Sigmoid colon (tissue), 7 donors: Measurements from ENCODE around the gene RAPGEF2. TPM values are rescaled to one million over a fixed set of nuclear protein-coding genes. Genes with fewer than 3 reads are reported as not detected.
"Not testable (repeated sequence)": the region's sequence is repeated elsewhere in the genome, so short reads cannot be mapped to it uniquely, and the experiment has no call there.

Experiments
- DNase-seq: peaks from one replicate; pipeline ENCODE4 v3.0.0-alpha.2; 2019
- H3K27ac ChIP-seq, 4 donors: fragments of 200-600 bp; sonication (generic); one replicate each; pipeline ENCODE4 v1.5.1; 2016 to 2019; ENCODE audit warnings: mild to moderate bottlenecking in 1 of 4
- H3K27me3 ChIP-seq, 3 donors: fragments of 200-600 bp; sonication (generic); one replicate each; pipeline ENCODE4 v1.5.1; 2019; ENCODE audit warnings: mild to moderate bottlenecking in 1 of 3
- H3K36me3 ChIP-seq, 4 donors: fragments of 200-600 bp; sonication (generic); one replicate each; pipeline ENCODE4 v1.5.1; 2016 to 2019
- H3K4me1 ChIP-seq, 4 donors: fragments of 200-600 bp; sonication (generic); one replicate each; pipeline ENCODE4 v1.5.1; 2017 to 2019
- H3K4me3 ChIP-seq, 4 donors: fragments of 200-600 bp; sonication (generic); one replicate each; pipeline ENCODE4 v1.5.1; 2017 to 2019; ENCODE audit warnings: mild to moderate bottlenecking in 2 of 4, moderate library complexity in 1 of 4
- H3K9me3 ChIP-seq, 4 donors: fragments of 200-600 bp in 3 of 4; sonication (generic) in 3 of 4; one replicate each; pipeline versions ENCODE4 v1.5.1 to v1.6.1; 2013 to 2019
- EP300 ChIP-seq, 4 donors: sonication (generic); formaldehyde crosslinking; IDR thresholded peaks; one replicate each; pipeline ENCODE4 v1.6.1; 2017; ENCODE audit warnings: antibody characterized with exemption in 4 of 4
- POLR2A ChIP-seq, 2 donors: fragments of 450-650 bp; IDR thresholded peaks; one replicate each; pipeline ENCODE4 v1.6.1; 2016; ENCODE audit warnings: antibody characterized with exemption in 2 of 2, mild to moderate bottlenecking in 2 of 2, moderate library complexity in 2 of 2
- POLR2AphosphoS5 ChIP-seq, 4 donors: sonication (generic); formaldehyde crosslinking; IDR thresholded peaks; one replicate each; pipeline ENCODE4 v1.6.1; 2017; ENCODE audit warnings: antibody characterized with exemption in 4 of 4
- WGBS, 2 donors: extraction: QIAGEN DNeasy Blood & Tissue Kit; methylation state at CpG; one replicate each; pipeline ENCODE4 v1.1.7; 2013; 5-methylcytosine and 5-hydroxymethylcytosine counted together
- intact Hi-C: fragments of 100-400 bp; cut with DNase I; formaldehyde crosslinking; loops from one replicate; pipeline ENCODE4 v1.15.1; 2023
- polyA plus RNA-seq, 3 donors: library from polyadenylated mRNA; stranded (reverse); fragments of 200-250 nt; gene quantifications; one replicate each; pipeline ENCODE4 v1.2.3, GENCODE V29; 2013
- total RNA-seq, 4 donors: library from RNA; depleted of rRNA; stranded (reverse); fragments of >200 nt; gene quantifications; one replicate each; pipeline ENCODE4 v1.1.0, GENCODE V29; 2016
- TF ChIP-seq, protein P1 (sequence below), 4 experiments: fragments of 450-650 bp in 3 of 4; fragments of 200-600 bp in 1 of 4; IDR thresholded peaks; one replicate each; pipeline ENCODE4 v1.5.1; 2016 to 2019; ENCODE audit warnings: antibody characterized with exemption in 4 of 4, mild to moderate bottlenecking in 3 of 4, moderate library complexity in 2 of 4
- donor health status: healthy with polysubstance abuse.
- donor health status: Bipolar disorder and iron deficiency.
- donor health status: healthy.

Gene RAPGEF2
- total and polyA plus RNA-seq, 7 donors: 7.8 to 63.1 (median 34.2) TPM

DNA sequence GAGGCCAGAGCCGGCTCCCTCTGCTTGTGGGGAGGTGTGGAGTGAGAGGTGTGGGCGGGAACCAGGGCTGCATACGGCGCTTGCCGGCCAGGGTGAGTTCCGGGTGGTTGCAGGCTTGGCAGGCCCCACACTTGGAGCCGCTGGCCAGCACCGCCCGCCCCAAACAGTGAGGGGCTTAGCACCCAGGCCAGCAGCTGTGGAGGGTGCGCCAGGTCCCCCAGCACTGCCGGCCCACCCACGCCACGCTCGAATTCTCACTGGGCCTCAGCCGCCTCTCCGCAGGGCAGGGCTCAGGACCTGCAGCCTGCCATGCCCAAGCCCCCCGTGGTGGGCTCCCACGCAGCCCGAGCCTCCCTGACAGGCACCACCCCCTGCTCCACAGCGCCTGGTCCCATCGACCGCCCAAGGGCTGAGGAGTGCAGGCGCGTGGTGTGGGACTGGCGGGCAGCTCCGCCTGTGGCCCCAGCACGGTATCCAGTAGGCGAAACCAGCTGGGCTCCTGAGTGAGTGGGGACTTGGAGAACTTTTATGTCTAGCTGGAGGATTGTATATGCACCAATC is 275.3 kb downstream of the RAPGEF2 start:
- Histone ChIP-seq H3K9me3 (no peaks in the 10 kb centered on the region), H3K27ac (no peak overlapping the region), H3K4me3 (no peak overlapping the region), H3K4me1 (no peaks in the 10 kb centered on the region), H3K36me3 (no peaks in the 10 kb centered on the region), H3K27me3 (no peaks in the 10 kb centered on the region)
- 96 to 97% methylated on average over 28 of the region's 28 CpGs for WGBS, 2 donors
- TF ChIP-seq POLR2AphosphoS5 (IDR thresholded peaks at IDR 0.05) (no peak), EP300 (IDR thresholded peaks at IDR 0.05) (no peak), POLR2A (IDR thresholded peaks at IDR 0.05) (no peak)
- TF ChIP-seq, protein P1, sequence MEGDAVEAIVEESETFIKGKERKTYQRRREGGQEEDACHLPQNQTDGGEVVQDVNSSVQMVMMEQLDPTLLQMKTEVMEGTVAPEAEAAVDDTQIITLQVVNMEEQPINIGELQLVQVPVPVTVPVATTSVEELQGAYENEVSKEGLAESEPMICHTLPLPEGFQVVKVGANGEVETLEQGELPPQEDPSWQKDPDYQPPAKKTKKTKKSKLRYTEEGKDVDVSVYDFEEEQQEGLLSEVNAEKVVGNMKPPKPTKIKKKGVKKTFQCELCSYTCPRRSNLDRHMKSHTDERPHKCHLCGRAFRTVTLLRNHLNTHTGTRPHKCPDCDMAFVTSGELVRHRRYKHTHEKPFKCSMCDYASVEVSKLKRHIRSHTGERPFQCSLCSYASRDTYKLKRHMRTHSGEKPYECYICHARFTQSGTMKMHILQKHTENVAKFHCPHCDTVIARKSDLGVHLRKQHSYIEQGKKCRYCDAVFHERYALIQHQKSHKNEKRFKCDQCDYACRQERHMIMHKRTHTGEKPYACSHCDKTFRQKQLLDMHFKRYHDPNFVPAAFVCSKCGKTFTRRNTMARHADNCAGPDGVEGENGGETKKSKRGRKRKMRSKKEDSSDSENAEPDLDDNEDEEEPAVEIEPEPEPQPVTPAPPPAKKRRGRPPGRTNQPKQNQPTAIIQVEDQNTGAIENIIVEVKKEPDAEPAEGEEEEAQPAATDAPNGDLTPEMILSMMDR (IDR thresholded peaks at IDR 0.05): no peak
- intact Hi-C loops: no loop called here
- DNase-seq: no peak

DNA sequence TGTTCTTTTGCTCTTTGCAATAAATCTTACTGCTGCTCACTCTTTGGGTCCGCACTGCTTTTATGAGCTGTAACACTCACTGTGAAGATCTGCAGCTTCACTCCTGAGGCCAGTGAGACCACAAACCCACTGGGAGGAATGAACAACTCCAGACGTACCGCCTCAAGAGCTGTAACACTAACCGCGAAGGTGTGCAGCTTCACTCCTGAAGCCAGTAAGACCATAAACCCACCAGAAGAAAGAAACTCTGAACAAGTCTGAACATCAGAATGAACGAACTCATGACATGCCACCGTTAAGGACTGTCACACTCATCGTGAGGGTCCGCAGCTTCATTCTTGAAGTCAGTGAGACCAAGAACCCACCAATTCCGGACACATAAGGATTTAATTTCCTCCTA is 276.2 kb downstream of the RAPGEF2 start:
- H3K9me3 ChIP-seq, H3K27ac ChIP-seq, H3K4me3 ChIP-seq, H3K4me1 ChIP-seq, DNase-seq, H3K36me3 ChIP-seq, H3K27me3 ChIP-seq, intact Hi-C loops: not testable (repeated sequence)
- WGBS, 2 donors: 85 to 93% methylated on average over 10 of the region's 10 CpGs

DNA sequence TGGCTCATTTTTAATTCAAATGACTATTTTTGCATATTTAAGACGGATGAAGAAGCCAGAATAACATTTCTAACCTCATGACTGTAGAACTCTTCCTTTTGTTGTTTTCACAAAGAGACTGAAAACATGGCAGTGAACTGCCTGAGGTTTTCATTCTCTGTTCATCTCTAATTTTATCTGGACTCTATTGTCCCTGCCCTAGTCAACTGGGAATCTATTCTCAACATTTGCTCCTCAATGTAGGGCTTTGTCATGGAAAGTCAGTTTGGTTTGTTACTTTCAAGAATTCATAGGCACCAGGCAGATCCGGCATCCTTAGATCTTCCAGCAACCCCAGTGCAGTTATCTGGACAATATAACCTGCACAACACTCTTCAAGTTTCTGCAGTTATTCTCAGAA is 277.0 kb downstream of the RAPGEF2 start:
- DNase-seq: no peak
- intact Hi-C loops: no loop called here
- Histone ChIP-seq H3K4me3 (no peak overlapping the region), H3K27ac (no peak overlapping the region), H3K27me3 (no peaks in the 10 kb centered on the region), H3K4me1 (no peaks in the 10 kb centered on the region), H3K9me3 (no peaks in the 10 kb centered on the region), H3K36me3 (no peaks in the 10 kb centered on the region)
- 87 to 90% methylated on average over 2 of the region's 2 CpGs for WGBS, 2 donors
- TF ChIP-seq, protein P1 (IDR thresholded peaks at IDR 0.05): no peak
- TF ChIP-seq EP300 (IDR thresholded peaks at IDR 0.05) (no peak), POLR2AphosphoS5 (IDR thresholded peaks at IDR 0.05) (no peak)

DNA sequence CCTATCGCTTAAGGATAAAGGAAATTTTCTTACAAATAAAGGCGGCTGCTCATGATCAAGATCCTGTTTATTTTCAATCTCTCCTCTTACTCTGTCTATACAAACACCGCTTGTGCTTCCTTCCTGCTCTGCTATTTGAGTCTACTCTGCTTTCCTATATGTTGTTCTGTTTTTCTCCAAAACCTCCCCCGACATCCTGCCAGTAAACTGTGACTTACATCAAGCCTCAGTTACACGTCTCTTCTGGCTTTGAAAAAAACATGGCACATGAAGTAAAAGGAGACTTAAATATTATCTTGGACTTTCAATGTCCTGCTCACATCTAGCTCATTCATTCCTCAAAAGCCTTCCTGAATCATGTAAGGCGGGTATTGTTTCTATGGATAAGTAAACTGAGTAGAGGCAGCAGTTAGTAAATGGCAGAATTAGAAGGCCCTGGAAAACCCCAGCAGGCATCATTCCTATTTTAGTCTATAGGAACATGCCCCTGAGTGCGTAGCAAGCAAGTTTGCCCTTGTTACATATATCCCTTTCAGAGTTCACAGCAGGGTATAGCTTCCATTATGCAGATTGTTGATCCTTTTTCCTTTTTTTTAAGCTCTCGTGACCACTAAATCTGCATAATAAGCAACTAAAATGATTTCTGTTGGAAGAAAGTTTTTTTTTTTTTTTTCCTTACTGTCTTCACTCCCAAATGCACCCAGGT is 280.1 kb downstream of the RAPGEF2 start:
- TF ChIP-seq POLR2A (IDR thresholded peaks at IDR 0.05): no peak
- TF ChIP-seq, protein P1 (IDR thresholded peaks at IDR 0.05): no peak
- TF ChIP-seq POLR2AphosphoS5 (IDR thresholded peaks at IDR 0.05): no peak
- TF ChIP-seq EP300 (IDR thresholded peaks at IDR 0.05): no peak
- Histone ChIP-seq H3K9me3 (no peaks in the 10 kb centered on the region), H3K27ac (no peak overlapping the region), H3K4me3 (no peak overlapping the region), H3K4me1 (no peaks in the 10 kb centered on the region), H3K36me3 (no peaks in the 10 kb centered on the region), H3K27me3 (no peaks in the 10 kb centered on the region)
- no peak for DNase-seq
- 62 to 83% methylated on average over 8 of the region's 8 CpGs for WGBS, 2 donors
- intact Hi-C loops: no loop called here

DNA sequence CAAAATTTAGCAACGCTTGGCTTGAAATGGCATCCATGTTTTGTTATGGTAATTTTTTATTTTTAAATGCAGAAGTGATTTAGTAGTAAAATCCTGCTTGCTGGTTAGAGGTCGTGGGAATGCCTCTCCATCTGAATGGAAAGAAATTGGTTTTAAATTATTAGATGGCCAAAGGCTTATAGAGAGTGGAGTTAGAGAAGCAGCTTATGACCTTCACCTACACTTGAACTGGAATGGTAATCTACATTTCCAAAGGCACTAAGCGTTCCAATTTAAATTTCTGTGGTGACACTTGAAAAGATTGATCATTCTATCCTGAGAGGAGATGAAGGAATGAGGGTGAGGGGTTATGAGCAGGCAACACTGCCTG is 280.7 kb downstream of the RAPGEF2 start:
- Histone ChIP-seq H3K36me3 (no peaks in the 10 kb centered on the region), H3K9me3 (no peaks in the 10 kb centered on the region), H3K4me1 (no peaks in the 10 kb centered on the region), H3K4me3 (no peak overlapping the region), H3K27me3 (no peaks in the 10 kb centered on the region), H3K27ac (no peak overlapping the region)
- no peak for DNase-seq
- 77 to 82% methylated on average over 3 of the region's 3 CpGs for WGBS, 2 donors
- intact Hi-C loops: no loop called here
- TF ChIP-seq, protein P1 (IDR thresholded peaks at IDR 0.05): no peak
- TF ChIP-seq POLR2AphosphoS5 (IDR thresholded peaks at IDR 0.05) (no peak), POLR2A (IDR thresholded peaks at IDR 0.05) (no peak), EP300 (IDR thresholded peaks at IDR 0.05) (no peak)
